Breast epithelium (tissue), 3 donors: ENCODE data around the gene UGT3A2.

Source experiments
- CTCF ChIP-seq, 3 donors: fragments of 450-650 bp; IDR thresholded peaks; one replicate each; pipeline ENCODE4 v1.5.1; 2016 to 2017; ENCODE audit warnings: antibody characterized with exemption in 3 of 3, mild to moderate bottlenecking in 3 of 3, moderate library complexity in 3 of 3
- POLR2A ChIP-seq: fragments of 450-650 bp; IDR thresholded peaks from one replicate; pipeline ENCODE4 v1.6.1; 2016; ENCODE audit warnings: antibody characterized with exemption, mild to moderate bottlenecking, moderate library complexity
- POLR2AphosphoS5 ChIP-seq, 3 donors: sonication (generic); formaldehyde crosslinking; IDR thresholded peaks; one replicate each; pipeline ENCODE4 v1.6.1; 2017; ENCODE audit warnings: antibody characterized with exemption in 3 of 3

- TF ChIP-seq CTCF (IDR thresholded peaks at IDR 0.05), result no peak
- TF ChIP-seq POLR2AphosphoS5 (IDR thresholded peaks at IDR 0.05), result no peak
- no peak for TF ChIP-seq POLR2A
Measured at GRCh38 chr5:36029914-36030313, 36.8 kb downstream of the UGT3A2 start.
